ENCODE data around the gene WFDC1. TPM values are rescaled to one million over a fixed set of nuclear protein-coding genes. Genes with fewer than 3 reads are reported as not detected.

WFDC1 gene
- total and polyA plus RNA-seq, 2 donors (not counting 3 experiments of a cell fraction or from before 2014, with no cell fraction given) = not detected

DNA sequence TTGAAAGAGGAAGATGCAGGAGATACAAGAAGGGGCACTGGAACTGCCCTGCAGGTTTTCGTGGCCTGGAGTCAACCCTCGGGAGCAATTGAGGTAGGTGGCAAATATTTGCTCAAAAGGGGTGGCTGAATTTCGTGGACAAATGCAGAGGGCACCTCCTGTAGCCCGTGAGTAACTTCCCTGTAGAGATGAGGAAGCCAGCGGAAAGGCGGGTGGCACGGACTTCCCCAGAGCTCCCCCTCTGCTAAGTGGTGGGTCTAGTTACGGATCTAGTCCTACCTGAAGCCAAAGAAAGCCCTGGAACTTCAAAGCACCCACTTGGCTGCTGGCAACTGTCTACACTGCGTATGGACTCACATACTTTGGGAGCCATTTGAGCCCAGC lies 72.6 kb downstream of the WFDC1 start:
- TF ChIP-seq POLR2AphosphoS5 (IDR thresholded peaks at IDR 0.05; ENCODE audit: insufficient read depth, low read depth, low read length) (no peak), FOS (IDR thresholded peaks at IDR 0.05; ENCODE audit: borderline replicate concordance, insufficient read depth, low read length) (no peak), JUN (IDR thresholded peaks at IDR 0.05; ENCODE audit: borderline replicate concordance, insufficient read depth, insufficient read length, low read depth) (no peak), MYC (IDR thresholded peaks at IDR 0.05; ENCODE audit: low read depth, low read length) (no peak), POLR2A (IDR thresholded peaks at IDR 0.05; ENCODE audit: low read depth, low read length) (no peak), EZH2 (IDR thresholded peaks at IDR 0.05; ENCODE audit: borderline replicate concordance, low read depth, low read length, severe bottlenecking) (no peak)
- TF ChIP-seq, protein P1, sequence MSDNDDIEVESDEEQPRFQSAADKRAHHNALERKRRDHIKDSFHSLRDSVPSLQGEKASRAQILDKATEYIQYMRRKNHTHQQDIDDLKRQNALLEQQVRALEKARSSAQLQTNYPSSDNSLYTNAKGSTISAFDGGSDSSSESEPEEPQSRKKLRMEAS (IDR thresholded peaks at IDR 0.05; ENCODE audit: insufficient read depth, insufficient read length) = no peak
- TF ChIP-seq, protein P2, sequence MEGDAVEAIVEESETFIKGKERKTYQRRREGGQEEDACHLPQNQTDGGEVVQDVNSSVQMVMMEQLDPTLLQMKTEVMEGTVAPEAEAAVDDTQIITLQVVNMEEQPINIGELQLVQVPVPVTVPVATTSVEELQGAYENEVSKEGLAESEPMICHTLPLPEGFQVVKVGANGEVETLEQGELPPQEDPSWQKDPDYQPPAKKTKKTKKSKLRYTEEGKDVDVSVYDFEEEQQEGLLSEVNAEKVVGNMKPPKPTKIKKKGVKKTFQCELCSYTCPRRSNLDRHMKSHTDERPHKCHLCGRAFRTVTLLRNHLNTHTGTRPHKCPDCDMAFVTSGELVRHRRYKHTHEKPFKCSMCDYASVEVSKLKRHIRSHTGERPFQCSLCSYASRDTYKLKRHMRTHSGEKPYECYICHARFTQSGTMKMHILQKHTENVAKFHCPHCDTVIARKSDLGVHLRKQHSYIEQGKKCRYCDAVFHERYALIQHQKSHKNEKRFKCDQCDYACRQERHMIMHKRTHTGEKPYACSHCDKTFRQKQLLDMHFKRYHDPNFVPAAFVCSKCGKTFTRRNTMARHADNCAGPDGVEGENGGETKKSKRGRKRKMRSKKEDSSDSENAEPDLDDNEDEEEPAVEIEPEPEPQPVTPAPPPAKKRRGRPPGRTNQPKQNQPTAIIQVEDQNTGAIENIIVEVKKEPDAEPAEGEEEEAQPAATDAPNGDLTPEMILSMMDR (IDR thresholded peaks at IDR 0.05; ENCODE audit: extremely low read depth in 1 of 2, insufficient read depth in 1 of 2, low read depth in 1 of 2, low read length in 2 of 2) = no peak
- peaks cover 33 to 36% of the 10 kb centered on the region in 2 experiments for H3K27me3 ChIP-seq (ENCODE audit: control insufficient read depth in 2 of 2, insufficient read depth in 2 of 2, low read length in 2 of 2)
- no peak overlapping the region for H3K4me2 ChIP-seq (ENCODE audit: insufficient read depth, low read length)
- CTCF ChIA-PET = no interaction called here
- H4K20me1 ChIP-seq (replicated peaks; ENCODE audit: control insufficient read depth, extremely low read depth, insufficient read depth, low read length) = no peaks in the 10 kb centered on the region
- intact Hi-C loops (cut with micrococcal nuclease) = no loop called here
- no TSS peak for BruUV-seq (replicated peaks)
- no peaks in the 10 kb centered on the region for H3K9me3 ChIP-seq (replicated peaks; ENCODE audit: control insufficient read depth, insufficient read depth, low read length)
- H2AFZ ChIP-seq (ENCODE audit: low read depth, low read length) = no peak overlapping the region
- H3K4me3 ChIP-seq (replicated peaks in 1 of 3; ENCODE audit: insufficient read depth in 1 of 3, low read depth in 1 of 3, low read length in 3 of 3) = no peak overlapping the region
- no peaks in the 10 kb centered on the region for H3K79me2 ChIP-seq (ENCODE audit: control insufficient read depth, insufficient read depth, low read length)
- H3K36me3 ChIP-seq (ENCODE audit: control insufficient read depth in 2 of 2, extremely low read depth in 1 of 2, insufficient read depth in 2 of 2, low read length in 2 of 2) = no peaks in the 10 kb centered on the region
- no peak for FAIRE-seq
- dilution Hi-C loops (cut with MboI; ENCODE audit: extremely low pct_ligation_motif_present, low sequenced_read_pairs) = no loop called here
- POLR2A ChIA-PET = no interaction called here
- no peak for DNase-seq (ENCODE audit: low read depth, low spot score)
- H3K9ac ChIP-seq (replicated peaks; ENCODE audit: extremely low read depth, insufficient read depth, low read length) = no peak overlapping the region
- no peaks in the 10 kb centered on the region for H3K9me1 ChIP-seq (replicated peaks; ENCODE audit: control insufficient read depth, extremely low read depth, insufficient read depth, low read length)
- no peak overlapping the region for H3K27ac ChIP-seq (ENCODE audit: insufficient read depth, low read depth, low read length)
- no peaks in the 10 kb centered on the region for H3K4me1 ChIP-seq (ENCODE audit: control insufficient read depth, extremely low read depth, insufficient read depth, low read length)
